SK-N-SH (cell line): ENCODE measurements around the gene PITPNM3. TPM values are rescaled to one million over a fixed set of nuclear protein-coding genes. Genes with fewer than 3 reads are reported as not detected.

Experiments used
- CTCF ChIA-PET: fragments of 300-600, 350-600 bp; formaldehyde crosslinking; extraction: SDS; loops from one replicate; lab custom pipeline; 2021; lab: Yijun Ruan, JAX
- POLR2A ChIA-PET: fragments of 350-600 bp; sonication (Branson Sonifier 250); formaldehyde crosslinking; extraction: SDS; loops from one replicate; lab custom pipeline; 2020; ENCODE audit warnings: antibody characterized with exemption, inconsistent platforms; lab: Yijun Ruan, JAX
- DNase-seq: peaks from one replicate; pipeline ENCODE4 v3.0.0; 2012
- H2AFZ ChIP-seq: fragments of 200-600 bp; sonication (generic); 2 replicates; pipeline ENCODE4 v1.8.1; 2016; ENCODE audit warnings: antibody characterized with exemption, mild to moderate bottlenecking, low read depth
- H3F3A ChIP-seq: fragments of 200-600 bp; sonication (generic); replicated peaks from 2 replicates; pipeline ENCODE3; 2016; ENCODE audit warnings: antibody characterized with exemption, mild to moderate bottlenecking; ENCODE audit not compliant: insufficient read depth
- H3K27ac ChIP-seq, 2 experiments: fragments of 200-500 bp in 1 of 2; fragments of 200-600 bp in 1 of 2; sonication (Bioruptor generic) in 1 of 2; sonication (generic), shearing (Covaris generic) in 1 of 2; 2 replicates each; pipeline versions ENCODE4 v1.5.1 to v1.6.1; 2014 to 2016; ENCODE audit warnings: low read depth in 2 of 2, inconsistent platforms in 1 of 2, low read length in 1 of 2, mild to moderate bottlenecking in 1 of 2, mixed read lengths in 1 of 2
- H3K27me3 ChIP-seq: fragments of 200-600 bp; sonication (generic), shearing (Covaris generic); 2 replicates; pipeline ENCODE4 v1.6.1; 2016; ENCODE audit warnings: mixed run types; ENCODE audit not compliant: insufficient read depth
- H3K36me3 ChIP-seq, 2 experiments: fragments of 200-500 bp in 1 of 2; fragments of 200-600 bp in 1 of 2; sonication (Bioruptor generic) in 1 of 2; sonication (generic) in 1 of 2; replicated peaks in 1 of 2; 2 replicates each; pipeline versions ENCODE3 to v1.5.1; 2014 to 2016; ENCODE audit warnings: low read length in 1 of 2, mild to moderate bottlenecking in 1 of 2; ENCODE audit not compliant: insufficient read depth in 2 of 2, control insufficient read depth in 1 of 2
- H3K4me1 ChIP-seq, 2 experiments: fragments of 200-500 bp in 1 of 2; fragments of 200-600 bp in 1 of 2; sonication (Bioruptor generic) in 1 of 2; sonication (generic), shearing (Covaris generic) in 1 of 2; 2 replicates each; pipeline versions ENCODE4 v1.5.1 to v1.6.1; 2014 to 2016; ENCODE audit warnings: low read depth in 1 of 2, low read length in 1 of 2, mixed run types in 1 of 2; ENCODE audit not compliant: insufficient read depth in 2 of 2, control insufficient read depth in 1 of 2
- H3K4me2 ChIP-seq: fragments of 200-600 bp; sonication (generic), shearing (Covaris generic); 2 replicates; pipeline ENCODE4 v1.6.1; 2017; ENCODE audit warnings: mixed run types
- H3K4me3 ChIP-seq, 2 experiments: fragments of 200-500 bp in 1 of 2; fragments of 200-600 bp in 1 of 2; sonication (Bioruptor generic) in 1 of 2; sonication (generic), shearing (Covaris generic) in 1 of 2; 2 replicates each; pipeline versions ENCODE4 v1.5.1 to v1.8.1; 2014 to 2016; ENCODE audit warnings: low read depth in 2 of 2, inconsistent platforms in 1 of 2, low read length in 1 of 2, mild to moderate bottlenecking in 1 of 2, mixed read lengths in 1 of 2, moderate library complexity in 1 of 2
- H3K79me2 ChIP-seq: fragments of 200-600 bp; sonication (generic); 2 replicates; pipeline ENCODE4 v1.8.1; 2017; ENCODE audit warnings: mild to moderate bottlenecking; ENCODE audit not compliant: insufficient read depth
- H3K9ac ChIP-seq: fragments of 200-600 bp; sonication (generic); 2 replicates; pipeline ENCODE4 v1.6.1; 2017; ENCODE audit warnings: mixed run types
- H3K9me2 ChIP-seq: fragments of 200-600 bp; sonication (generic); 2 replicates; pipeline ENCODE4 v1.6.1; 2017; ENCODE audit warnings: mixed run types
- H3K9me3 ChIP-seq: fragments of 200-600 bp; sonication (generic); 2 replicates; pipeline ENCODE4 v1.6.1; 2017; ENCODE audit warnings: mixed run types, mild to moderate bottlenecking, moderate library complexity
- H4K20me1 ChIP-seq: fragments of 200-600 bp; sonication (generic); 2 replicates; pipeline ENCODE4 v1.6.1; 2017; ENCODE audit warnings: mild to moderate bottlenecking, mixed run types; ENCODE audit not compliant: insufficient read depth
- CHD2 ChIP-seq: fragments of 150-350 bp; IDR thresholded peaks from 2 replicates; pipeline ENCODE4 v1.6.1; 2018; ENCODE audit warnings: low read length; ENCODE audit not compliant: partially characterized antibody
- EZH2phosphoT487 ChIP-seq: fragments of 200-600 bp; sonication (generic); IDR thresholded peaks from 2 replicates; pipeline ENCODE4 v1.6.1; 2017; ENCODE audit warnings: low read depth, mixed run types, mild to moderate bottlenecking, antibody characterized with exemption, moderate library complexity, borderline replicate concordance
- FOSL2 ChIP-seq: IDR thresholded peaks from 2 replicates; pipeline ENCODE4 v1.4.0; 2012; ENCODE audit warnings: low read depth, mild to moderate bottlenecking, moderate library complexity, borderline replicate concordance
- FOXJ3 ChIP-seq: sonication (generic); formaldehyde crosslinking; IDR thresholded peaks from 2 replicates; pipeline ENCODE4 v1.5.1; 2020; ENCODE audit warnings: mild to moderate bottlenecking, missing genetic modification reagents
- GABPA ChIP-seq: IDR thresholded peaks from 2 replicates; pipeline ENCODE4 v1.4.0; 2012; ENCODE audit warnings: low read depth, mild to moderate bottlenecking
- GATA2 ChIP-seq: sonication (generic); formaldehyde crosslinking; IDR thresholded peaks from 2 replicates; pipeline ENCODE4 v1.5.0; 2020; ENCODE audit warnings: mild to moderate bottlenecking, missing genetic modification reagents
- JUND ChIP-seq: IDR thresholded peaks from 2 replicates; pipeline ENCODE4 v1.4.0; 2012
- MEF2A ChIP-seq: IDR thresholded peaks from 2 replicates; pipeline ENCODE4 v1.4.0; 2012; ENCODE audit warnings: low read depth, borderline replicate concordance
- MXI1 ChIP-seq: IDR thresholded peaks from 2 replicates; pipeline ENCODE4 v1.6.1; 2012; ENCODE audit warnings: mild to moderate bottlenecking, low read depth, low read length, improper control_type of control experiment
- NFIC ChIP-seq: IDR thresholded peaks from 2 replicates; pipeline ENCODE4 v1.4.0; 2012; ENCODE audit warnings: borderline replicate concordance
- NRF1 ChIP-seq: IDR thresholded peaks from 2 replicates; pipeline ENCODE4 v1.6.1; 2012; ENCODE audit warnings: low read depth, mild to moderate bottlenecking, low read length
- PBX3 ChIP-seq: IDR thresholded peaks from 2 replicates; pipeline ENCODE4; 2012
- SIN3A ChIP-seq: IDR thresholded peaks from 2 replicates; pipeline ENCODE4 v1.6.1; 2012; ENCODE audit warnings: low read depth, mild to moderate bottlenecking, low read length, moderate library complexity, borderline replicate concordance
- SMC3 ChIP-seq: IDR thresholded peaks from 2 replicates; pipeline ENCODE4 v1.6.1; 2012; ENCODE audit warnings: low read depth, low read length, improper control_type of control experiment
- USF1 ChIP-seq: IDR thresholded peaks from 2 replicates; pipeline ENCODE4 v1.4.0; 2012; ENCODE audit warnings: low read depth, borderline replicate concordance
- WGBS: methylation state at CpG from one replicate; pipeline ENCODE4 v1.1.6; 2017; ENCODE audit warnings: low lambda C conversion rate; 5-methylcytosine and 5-hydroxymethylcytosine counted together
- polyA plus RNA-seq, 3 experiments: library from polyadenylated mRNA; depleted of rRNA; stranded (reverse); fragments of >200 nt; gene quantifications; 2 replicates each; pipeline ENCODE4 v1.2.3, GENCODE V29; 2012
- TF ChIP-seq, protein P1 (sequence below): IDR thresholded peaks from 2 replicates; pipeline ENCODE4 v1.4.0; 2012; ENCODE audit warnings: low read depth, borderline replicate concordance
- TF ChIP-seq, protein P2 (sequence below): fragments of 200-600 bp; sonication (generic); IDR thresholded peaks from 2 replicates; pipeline ENCODE4 v1.6.1; 2017; ENCODE audit warnings: antibody characterized with exemption, mild to moderate bottlenecking, moderate library complexity

The PITPNM3 gene
- polyA plus RNA-seq, 1 of the 3 experiments (the other 2 are of a cell fraction): 0.82 TPM

GRCh38 chr17:6479622-6480302, 76.6 kb downstream of the PITPNM3 start:
- H3K4me2 ChIP-seq: no peak overlapping the region
- H3K9me3 ChIP-seq: no peaks in the 10 kb centered on the region
- no peak overlapping the region for H3K9ac ChIP-seq
- DNase-seq: no peak
- no peaks in the 10 kb centered on the region for H3F3A ChIP-seq
- H3K4me3 ChIP-seq: no peak overlapping the region
- ChIA-PET CTCF (interaction anchor here (0.8 to 1.3 kb wide), 4 partner anchors 8 to 888 kb away, joined by 3 to 5 read pairs (median 4); no protein-coding TSS in a partner anchor), POLR2A (no interaction called here)
- no peak overlapping the region for H2AFZ ChIP-seq
- H3K27me3 ChIP-seq: no peaks in the 10 kb centered on the region
- H3K27ac ChIP-seq: no peak overlapping the region
- TF ChIP-seq GATA2 (CRISPR knock-in tag) (0 out of 2 replicates have a peak, but pooled peaks have one; percentile 16), EZH2phosphoT487 (no peak)
- H3K36me3 ChIP-seq: no peaks in the 10 kb centered on the region
- H3K9me2 ChIP-seq: no peaks in the 10 kb centered on the region
- no peaks in the 10 kb centered on the region for H4K20me1 ChIP-seq
- peaks cover 0 to 16% of the 10 kb centered on the region in 2 experiments; a peak in 1 of 4 replicates for H3K4me1 ChIP-seq
- WGBS: 53% methylated on average over 13 of the region's 13 CpGs
- H3K79me2 ChIP-seq: no peaks in the 10 kb centered on the region

GRCh38 chr17:6478486-6478885, 77.9 kb downstream of the PITPNM3 start:
- Histone ChIP-seq H3K36me3 (no peaks in the 10 kb centered on the region), H3K4me3 (no peak overlapping the region), H3K9me2 (no peaks in the 10 kb centered on the region), H3K9me3 (no peaks in the 10 kb centered on the region), H2AFZ (no peak overlapping the region), H3K4me1 (peaks cover 0 to 16% of the 10 kb centered on the region in 2 experiments; a peak in 1 of 4 replicates), H3F3A (no peaks in the 10 kb centered on the region), H3K27me3 (no peaks in the 10 kb centered on the region), H3K27ac (no peak overlapping the region), H4K20me1 (no peaks in the 10 kb centered on the region), H3K9ac (no peak overlapping the region), H3K79me2 (no peaks in the 10 kb centered on the region), H3K4me2 (no peak overlapping the region)
- ChIA-PET CTCF (no interaction called here), POLR2A (no interaction called here)
- DNase-seq: no peak
- 78% methylated on average over 9 of the region's 11 CpGs for WGBS
- TF ChIP-seq JUND (no peak), PBX3 (no peak), GABPA (no peak), MXI1 (no peak), CHD2 (no peak), SIN3A (no peak), FOSL2 (no peak), NRF1 (no peak), FOXJ3 (no peak), USF1 (no peak), SMC3 (no peak), EZH2phosphoT487 (no peak), NFIC (no peak), MEF2A (no peak)
- TF ChIP-seq, protein P1, sequence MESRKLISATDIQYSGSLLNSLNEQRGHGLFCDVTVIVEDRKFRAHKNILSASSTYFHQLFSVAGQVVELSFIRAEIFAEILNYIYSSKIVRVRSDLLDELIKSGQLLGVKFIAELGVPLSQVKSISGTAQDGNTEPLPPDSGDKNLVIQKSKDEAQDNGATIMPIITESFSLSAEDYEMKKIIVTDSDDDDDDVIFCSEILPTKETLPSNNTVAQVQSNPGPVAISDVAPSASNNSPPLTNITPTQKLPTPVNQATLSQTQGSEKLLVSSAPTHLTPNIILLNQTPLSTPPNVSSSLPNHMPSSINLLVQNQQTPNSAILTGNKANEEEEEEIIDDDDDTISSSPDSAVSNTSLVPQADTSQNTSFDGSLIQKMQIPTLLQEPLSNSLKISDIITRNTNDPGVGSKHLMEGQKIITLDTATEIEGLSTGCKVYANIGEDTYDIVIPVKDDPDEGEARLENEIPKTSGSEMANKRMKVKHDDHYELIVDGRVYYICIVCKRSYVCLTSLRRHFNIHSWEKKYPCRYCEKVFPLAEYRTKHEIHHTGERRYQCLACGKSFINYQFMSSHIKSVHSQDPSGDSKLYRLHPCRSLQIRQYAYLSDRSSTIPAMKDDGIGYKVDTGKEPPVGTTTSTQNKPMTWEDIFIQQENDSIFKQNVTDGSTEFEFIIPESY: no peak
- TF ChIP-seq, protein P2, sequence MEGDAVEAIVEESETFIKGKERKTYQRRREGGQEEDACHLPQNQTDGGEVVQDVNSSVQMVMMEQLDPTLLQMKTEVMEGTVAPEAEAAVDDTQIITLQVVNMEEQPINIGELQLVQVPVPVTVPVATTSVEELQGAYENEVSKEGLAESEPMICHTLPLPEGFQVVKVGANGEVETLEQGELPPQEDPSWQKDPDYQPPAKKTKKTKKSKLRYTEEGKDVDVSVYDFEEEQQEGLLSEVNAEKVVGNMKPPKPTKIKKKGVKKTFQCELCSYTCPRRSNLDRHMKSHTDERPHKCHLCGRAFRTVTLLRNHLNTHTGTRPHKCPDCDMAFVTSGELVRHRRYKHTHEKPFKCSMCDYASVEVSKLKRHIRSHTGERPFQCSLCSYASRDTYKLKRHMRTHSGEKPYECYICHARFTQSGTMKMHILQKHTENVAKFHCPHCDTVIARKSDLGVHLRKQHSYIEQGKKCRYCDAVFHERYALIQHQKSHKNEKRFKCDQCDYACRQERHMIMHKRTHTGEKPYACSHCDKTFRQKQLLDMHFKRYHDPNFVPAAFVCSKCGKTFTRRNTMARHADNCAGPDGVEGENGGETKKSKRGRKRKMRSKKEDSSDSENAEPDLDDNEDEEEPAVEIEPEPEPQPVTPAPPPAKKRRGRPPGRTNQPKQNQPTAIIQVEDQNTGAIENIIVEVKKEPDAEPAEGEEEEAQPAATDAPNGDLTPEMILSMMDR: no peak
